Natural killer cell (primary cell): ENCODE results near the gene PEAK3. TPM values are rescaled to one million over a fixed set of nuclear protein-coding genes. Genes with fewer than 3 reads are reported as not detected.

Source experiments
- ATAC-seq, 3 donors: fragments of 150-1000 bp in 2 of 3; fragments of 200-7000 bp in 1 of 3; cut with Tn5 transposase; 1 replicate in 1 of 3; 2 replicates in 2 of 3; pipeline ENCODE4 v1.10.0; 2021; ENCODE audit warnings: mild to moderate bottlenecking in 2 of 3, moderate library complexity in 2 of 3
- DNase-seq, 2 donors: peaks; one replicate each; pipeline versions ENCODE4 v3.0.0 to v3.0.0-alpha.2; 2013 to 2021; ENCODE audit warnings: mixed read lengths in 1 of 2
- H3K27ac ChIP-seq: one replicate; pipeline ENCODE4 v1.5.1; 2013; ENCODE audit warnings: mild to moderate bottlenecking, low read length
- H3K27me3 ChIP-seq: one replicate; pipeline ENCODE4 v1.6.1; 2013; ENCODE audit warnings: low read length; ENCODE audit not compliant: control insufficient read depth, insufficient read depth
- H3K36me3 ChIP-seq: one replicate; pipeline ENCODE4 v1.6.1; 2013; ENCODE audit warnings: low read length; ENCODE audit not compliant: control insufficient read depth, insufficient read depth
- H3K4me1 ChIP-seq: one replicate; pipeline ENCODE4 v1.6.1; 2013; ENCODE audit warnings: low read length; ENCODE audit not compliant: control insufficient read depth, insufficient read depth
- H3K4me3 ChIP-seq: one replicate; pipeline ENCODE4 v1.5.1; 2013; ENCODE audit warnings: low read length
- H3K9me3 ChIP-seq: one replicate; pipeline ENCODE4 v1.6.1; 2013; ENCODE audit warnings: low read length; ENCODE audit not compliant: control insufficient read depth, insufficient read depth
- H3K27ac Mint-ChIP-seq, 2 donors: one replicate each; pipeline ENCODE4 v1.8.0; 2022; ENCODE audit warnings: mild to moderate bottlenecking in 2 of 2, mixed read lengths in 2 of 2, moderate library complexity in 1 of 2
- H3K27me3 Mint-ChIP-seq, 2 donors: one replicate each; pipeline ENCODE4 v1.8.0; 2022; ENCODE audit warnings: low read depth in 2 of 2, mixed read lengths in 2 of 2
- H3K36me3 Mint-ChIP-seq: one replicate; pipeline ENCODE4 v1.8.0; 2022; ENCODE audit warnings: mixed read lengths
- H3K4me1 Mint-ChIP-seq, 2 donors: one replicate each; pipeline ENCODE4 v1.8.0; 2022; ENCODE audit warnings: mixed read lengths in 2 of 2
- H3K4me3 Mint-ChIP-seq: one replicate; pipeline ENCODE4 v1.8.0; 2022; ENCODE audit warnings: mild to moderate bottlenecking, moderate library complexity, mixed read lengths
- H3K9me3 Mint-ChIP-seq, 2 donors: one replicate each; pipeline ENCODE4 v1.8.0; 2022; ENCODE audit warnings: mixed read lengths in 2 of 2
- CTCF ChIP-seq: fragments of 200-600 bp; IDR thresholded peaks from one replicate; pipeline ENCODE4 v1.8.0; 2022; ENCODE audit warnings: antibody characterized with exemption
- WGBS: methylation state at CpG from one replicate; pipeline ENCODE4 v1.1.7; 2013; ENCODE audit warnings: missing lambda C conversion rate; ENCODE audit not compliant: insufficient coverage; 5-methylcytosine and 5-hydroxymethylcytosine counted together
- intact Hi-C: fragments of 100-400 bp; cut with micrococcal nuclease; formaldehyde crosslinking; loops from one replicate; pipeline ENCODE4 v1.14.2; 2022
- total RNA-seq, 4 donors: library from RNA; stranded (reverse); fragments of 120-200 nt in 1 of 4; gene quantifications; one replicate each; pipeline versions ENCODE4 v1.2.3 to v1.2.4, GENCODE V29; 2013 to 2022

PEAK3 gene
- total RNA-seq, 3 donors from 2014 or later (not counting 1 experiment from before 2014, with no cell fraction given) = 5.7 to 9.5 (median 8.4) TPM

DNA sequence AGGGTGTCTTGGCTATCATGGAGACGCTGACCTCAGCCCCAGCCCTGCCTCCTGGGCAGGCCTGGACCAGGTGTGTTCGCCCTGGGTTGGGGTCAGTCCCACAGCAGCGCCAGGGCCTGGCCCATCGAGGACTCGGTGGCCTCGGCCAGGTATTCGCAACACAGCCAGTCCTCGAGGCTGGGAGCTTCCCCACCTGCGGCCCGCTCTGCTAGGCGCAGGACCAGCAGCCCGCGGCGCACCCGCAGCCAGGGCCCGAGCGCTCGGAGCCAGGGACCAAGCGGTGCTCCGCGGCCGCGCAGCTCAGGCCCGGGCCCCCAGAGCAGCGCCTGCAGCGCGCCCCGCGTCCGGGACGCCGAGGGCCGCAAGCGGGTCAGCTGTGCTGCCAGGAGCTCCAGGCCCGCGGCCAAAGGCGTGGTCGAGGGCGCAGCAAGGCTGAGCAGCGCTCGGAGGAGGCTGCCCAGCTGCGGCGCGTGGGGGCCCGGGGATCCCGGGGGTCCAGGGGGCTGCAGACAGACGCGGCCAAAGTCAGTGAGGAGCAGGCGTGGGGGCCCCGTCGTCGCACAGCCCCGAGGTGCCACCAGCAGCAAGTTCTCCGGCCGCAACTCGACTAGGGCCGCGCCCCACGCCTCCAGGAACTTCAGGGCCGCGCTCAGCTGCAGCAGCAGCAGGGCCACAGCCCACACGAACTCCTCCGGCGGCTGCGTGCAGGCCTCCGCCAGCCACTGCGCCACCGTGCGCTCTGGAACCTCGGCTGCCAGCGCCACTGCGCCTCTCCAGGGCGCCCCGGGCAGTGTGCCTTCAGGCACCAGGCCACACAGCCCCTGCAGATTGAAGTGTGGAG is 6.2 kb downstream of the PEAK3 start:
- no peak for DNase-seq
- Mint-ChIP-seq H3K4me1 (peaks cover 26 to 55% of the 10 kb centered on the region in 2 donors), H3K27me3 (no peaks in the 10 kb centered on the region), H3K4me3 (no peak overlapping the region), H3K27ac (peak overlapping the region in 1 of 2 donors; percentile 97), H3K9me3 (no peaks in the 10 kb centered on the region), H3K36me3 (no peaks in the 10 kb centered on the region)
- no peak for ATAC-seq
- Histone ChIP-seq H3K4me3 (no peak overlapping the region), H3K27ac (peak overlapping the region; percentile 8), H3K27me3 (no peaks in the 10 kb centered on the region), H3K4me1 (peaks cover 54% of the 10 kb centered on the region), H3K36me3 (peaks cover 20% of the 10 kb centered on the region), H3K9me3 (no peaks in the 10 kb centered on the region)
- WGBS = 94% methylated on average over 74 of the region's 74 CpGs
- TF ChIP-seq CTCF = no peak
- intact Hi-C loops = loop anchor here (10.0 kb wide), 1 partner anchor 49 kb away; the partner anchor contains the start of genes LSM7 and SPPL2B

GRCh38 chr19:2274931-2275535 is 6.9 kb downstream of the PEAK3 start:
- intact Hi-C loops = loop anchor here (10.0 kb wide), 1 partner anchor 50 kb away; the partner anchor contains the start of genes LSM7 and SPPL2B
- peak overlapping the region; percentile 87 to 97 for H3K27ac Mint-ChIP-seq
- TF ChIP-seq CTCF = peak; percentile 22
- no peaks in the 10 kb centered on the region for H3K36me3 Mint-ChIP-seq
- H3K9me3 ChIP-seq = no peaks in the 10 kb centered on the region
- H3K4me1 Mint-ChIP-seq = peaks cover 26 to 57% of the 10 kb centered on the region in 2 donors
- ATAC-seq (peak in 2 of 3 donors; percentile 8 to 9), DNase-seq (peak in 1 of 2 donors; percentile 74)
- WGBS = 70% methylated on average over 16 of the region's 16 CpGs
- H3K4me3 Mint-ChIP-seq = peak overlapping the region; percentile 31
- H3K27me3 Mint-ChIP-seq = no peaks in the 10 kb centered on the region
- H3K27ac ChIP-seq = peak overlapping the region; percentile 8
- no peaks in the 10 kb centered on the region for H3K9me3 Mint-ChIP-seq
- peaks cover 47% of the 10 kb centered on the region for H3K4me1 ChIP-seq
- peaks cover 20% of the 10 kb centered on the region for H3K36me3 ChIP-seq
- H3K27me3 ChIP-seq = no peaks in the 10 kb centered on the region
- H3K4me3 ChIP-seq = no peak overlapping the region

DNA sequence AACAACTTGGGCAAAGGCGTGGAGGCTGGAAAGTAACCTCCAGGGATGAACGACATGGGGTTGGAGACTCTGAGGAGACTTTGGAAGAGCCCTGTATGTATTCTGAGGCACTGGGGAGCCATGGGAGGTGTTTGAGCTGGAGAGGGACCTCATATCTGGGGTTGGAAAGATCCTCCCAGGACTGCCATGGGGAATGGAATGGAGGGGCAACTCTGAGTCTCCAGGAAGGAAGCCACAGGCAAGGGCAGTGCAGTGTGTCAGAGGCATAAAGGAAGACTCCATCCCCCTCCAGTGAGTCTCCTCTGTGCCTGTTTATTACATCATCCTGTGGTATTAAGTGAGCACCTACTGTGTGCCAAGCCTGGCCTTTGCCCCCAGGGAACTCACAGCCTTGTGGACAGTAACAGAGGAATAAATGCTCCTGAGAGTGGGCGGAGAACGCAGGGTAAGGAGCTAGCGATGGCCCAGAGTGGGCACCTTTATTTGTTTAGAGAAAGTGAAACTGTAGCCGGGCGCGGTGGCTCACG is 7.7 kb downstream of the PEAK3 start:
- Histone ChIP-seq H3K27me3 (no peaks in the 10 kb centered on the region), H3K4me1 (peaks cover 45% of the 10 kb centered on the region), H3K36me3 (peaks cover 20% of the 10 kb centered on the region), H3K4me3 (no peak overlapping the region), H3K27ac (peak overlapping the region; percentile 33), H3K9me3 (no peaks in the 10 kb centered on the region)
- H3K9me3 Mint-ChIP-seq = no peaks in the 10 kb centered on the region
- H3K27me3 Mint-ChIP-seq = no peaks in the 10 kb centered on the region
- H3K4me1 Mint-ChIP-seq = peaks cover 26 to 65% of the 10 kb centered on the region in 2 donors
- ATAC-seq (no peak), DNase-seq (no peak)
- peak overlapping the region; percentile 87 to 97 for H3K27ac Mint-ChIP-seq
- intact Hi-C loops = loop anchor here (10.0 kb wide), 1 partner anchor 51 kb away; the partner anchor contains the start of genes LSM7 and SPPL2B
- H3K4me3 Mint-ChIP-seq = peak overlapping the region; percentile 75
- no peaks in the 10 kb centered on the region for H3K36me3 Mint-ChIP-seq
- WGBS = 88% methylated on average over 9 of the region's 9 CpGs
- no peak for TF ChIP-seq CTCF
